NCI-H446 treated with DMSO at 0.1 percent for 48 hours (cell line): ENCODE measurements around the gene AMH.
A peak's percentile ranks its signal among the peaks of the same experiment; 100 is the strongest.

Source experiments
- DNase-seq: peaks from one replicate; lab custom pipeline; 2025; lab: John Stamatoyannopoulos, UW

The AMH gene

DNA sequence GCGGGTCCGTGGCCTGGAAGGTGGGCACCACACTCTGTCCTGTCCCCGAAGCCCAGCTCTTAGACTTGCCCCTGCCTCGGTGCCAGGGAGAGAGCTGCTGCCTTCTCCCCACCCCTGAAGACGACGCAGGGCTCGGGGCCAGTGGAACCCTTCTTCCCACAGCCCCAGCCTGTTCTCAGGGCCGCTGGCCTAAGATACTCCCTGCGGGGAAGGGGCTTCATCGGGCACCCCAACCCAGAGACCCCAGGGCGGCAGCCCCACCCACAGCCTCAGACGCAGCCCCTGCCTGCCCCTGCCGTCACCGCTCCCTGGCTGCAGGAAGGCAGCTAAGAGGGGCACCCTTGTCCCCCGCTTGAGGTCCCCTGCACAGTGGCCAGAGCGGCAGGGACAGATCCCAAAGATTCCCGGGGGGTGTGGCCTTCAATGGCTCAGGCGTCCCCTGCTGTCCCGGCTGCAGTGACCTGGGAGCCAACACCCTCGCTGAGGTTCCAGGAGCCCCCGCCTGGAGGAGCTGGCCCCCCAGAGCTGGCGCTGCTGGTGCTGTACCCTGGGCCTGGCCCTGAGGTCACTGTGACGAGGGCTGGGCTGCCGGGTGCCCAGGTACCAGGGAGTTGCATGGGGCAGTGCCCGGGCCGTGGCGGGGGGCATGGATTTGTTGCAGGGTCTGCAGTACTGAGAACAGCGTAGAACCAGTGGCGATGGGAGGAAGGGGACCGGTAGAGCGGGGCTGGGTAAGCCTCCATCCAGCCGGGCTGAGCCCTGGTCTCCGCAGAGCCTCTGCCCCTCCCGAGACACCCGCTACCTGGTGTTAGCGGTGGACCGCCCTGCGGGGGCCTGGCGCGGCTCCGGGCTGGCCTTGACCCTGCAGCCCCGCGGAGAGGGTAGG, 1.0 kb downstream of the AMH start:
- no peak for DNase-seq

DNA sequence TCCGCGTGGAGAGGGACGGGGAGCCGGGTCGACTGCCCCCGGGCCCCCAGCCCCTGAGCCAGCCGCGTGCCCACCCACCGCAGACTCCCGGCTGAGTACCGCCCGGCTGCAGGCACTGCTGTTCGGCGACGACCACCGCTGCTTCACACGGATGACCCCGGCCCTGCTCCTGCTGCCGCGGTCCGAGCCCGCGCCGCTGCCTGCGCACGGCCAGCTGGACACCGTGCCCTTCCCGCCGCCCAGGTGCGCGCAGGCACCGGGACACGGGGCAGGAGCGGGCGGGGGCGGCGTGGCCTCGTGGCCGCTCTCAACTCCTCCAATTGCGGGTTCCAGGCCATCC, 1.6 kb downstream of the AMH start:
- DNase-seq, result no peak

DNA sequence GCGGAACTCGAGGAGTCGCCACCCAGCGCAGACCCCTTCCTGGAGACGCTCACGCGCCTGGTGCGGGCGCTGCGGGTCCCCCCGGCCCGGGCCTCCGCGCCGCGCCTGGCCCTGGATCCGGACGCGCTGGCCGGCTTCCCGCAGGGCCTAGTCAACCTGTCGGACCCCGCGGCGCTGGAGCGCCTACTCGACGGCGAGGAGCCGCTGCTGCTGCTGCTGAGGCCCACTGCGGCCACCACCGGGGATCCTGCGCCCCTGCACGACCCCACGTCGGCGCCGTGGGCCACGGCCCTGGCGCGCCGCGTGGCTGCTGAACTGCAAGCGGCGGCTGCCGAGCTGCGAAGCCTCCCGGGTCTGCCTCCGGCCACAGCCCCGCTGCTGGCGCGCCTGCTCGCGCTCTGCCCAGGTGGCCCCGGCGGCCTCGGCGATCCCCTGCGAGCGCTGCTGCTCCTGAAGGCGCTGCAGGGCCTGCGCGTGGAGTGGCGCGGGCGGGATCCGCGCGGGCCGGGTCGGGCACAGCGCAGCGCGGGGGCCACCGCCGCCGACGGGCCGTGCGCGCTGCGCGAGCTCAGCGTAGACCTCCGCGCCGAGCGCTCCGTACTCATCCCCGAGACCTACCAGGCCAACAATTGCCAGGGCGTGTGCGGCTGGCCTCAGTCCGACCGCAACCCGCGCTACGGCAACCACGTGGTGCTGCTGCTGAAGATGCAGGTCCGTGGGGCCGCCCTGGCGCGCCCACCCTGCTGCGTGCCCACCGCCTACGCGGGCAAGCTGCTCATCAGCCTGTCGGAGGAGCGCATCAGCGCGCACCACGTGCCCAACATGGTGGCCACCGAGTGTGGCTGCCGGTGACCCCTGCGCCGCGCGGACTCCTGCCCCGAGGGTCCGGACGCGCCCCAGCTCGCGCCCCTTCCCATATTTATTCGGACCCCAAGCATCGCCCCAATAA, 2.3 kb downstream of the AMH start:
- DNase-seq, result no peak

DNA sequence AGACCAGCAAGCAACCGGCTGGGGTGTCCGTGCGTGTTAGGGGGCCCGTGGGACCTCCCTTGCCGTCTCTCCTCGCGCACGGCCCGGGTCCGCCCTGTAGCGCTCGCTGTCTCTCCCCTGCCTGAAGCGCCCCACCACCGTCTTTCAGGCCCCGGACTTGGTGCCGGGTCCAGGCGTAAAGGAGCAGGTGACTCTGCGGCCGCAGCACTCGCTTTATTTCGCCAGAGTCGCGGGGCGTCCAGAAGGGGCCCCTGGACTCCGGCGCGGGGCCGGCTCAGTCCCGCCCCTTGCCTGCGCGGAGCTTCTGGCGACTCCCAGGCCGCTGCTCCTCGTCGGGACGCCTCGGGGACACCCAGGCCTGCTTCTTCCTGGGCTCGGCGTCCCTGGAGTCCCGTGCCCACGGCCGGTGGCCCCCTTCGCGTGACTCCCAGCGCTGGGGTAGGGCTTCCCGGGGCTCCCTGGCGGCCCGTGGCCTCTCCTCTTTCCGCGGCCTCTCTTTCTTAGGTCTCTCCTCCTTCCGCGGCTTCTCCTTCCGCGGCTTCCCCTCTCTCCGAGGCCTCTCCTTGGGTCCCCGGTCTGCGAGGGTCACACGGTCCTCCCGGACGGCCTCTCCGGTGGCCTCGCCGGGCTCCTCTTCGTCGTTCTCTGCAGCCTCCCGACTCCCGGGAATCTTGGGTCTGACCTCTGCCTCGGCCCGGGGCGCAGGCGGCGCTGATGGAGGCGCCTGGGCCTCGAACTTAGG, 3.1 kb downstream of the AMH start:
- no peak for DNase-seq

DNA sequence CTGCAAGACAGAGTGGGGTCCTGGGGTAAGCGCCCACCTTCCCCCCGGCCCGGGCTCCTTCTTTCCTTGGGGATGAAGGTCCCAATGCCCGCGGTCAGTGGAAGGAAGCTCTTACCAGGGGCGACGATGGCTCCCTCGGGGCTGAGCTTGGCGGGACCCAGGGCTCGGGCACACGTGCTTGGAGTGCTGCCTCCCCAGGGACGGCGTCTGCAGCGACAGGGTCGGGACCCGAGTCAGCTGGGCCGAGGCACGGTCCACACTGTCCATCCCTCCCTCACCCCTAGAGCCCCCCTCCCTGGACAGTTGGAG, 3.6 kb downstream of the AMH start:
- no peak for DNase-seq

DNA sequence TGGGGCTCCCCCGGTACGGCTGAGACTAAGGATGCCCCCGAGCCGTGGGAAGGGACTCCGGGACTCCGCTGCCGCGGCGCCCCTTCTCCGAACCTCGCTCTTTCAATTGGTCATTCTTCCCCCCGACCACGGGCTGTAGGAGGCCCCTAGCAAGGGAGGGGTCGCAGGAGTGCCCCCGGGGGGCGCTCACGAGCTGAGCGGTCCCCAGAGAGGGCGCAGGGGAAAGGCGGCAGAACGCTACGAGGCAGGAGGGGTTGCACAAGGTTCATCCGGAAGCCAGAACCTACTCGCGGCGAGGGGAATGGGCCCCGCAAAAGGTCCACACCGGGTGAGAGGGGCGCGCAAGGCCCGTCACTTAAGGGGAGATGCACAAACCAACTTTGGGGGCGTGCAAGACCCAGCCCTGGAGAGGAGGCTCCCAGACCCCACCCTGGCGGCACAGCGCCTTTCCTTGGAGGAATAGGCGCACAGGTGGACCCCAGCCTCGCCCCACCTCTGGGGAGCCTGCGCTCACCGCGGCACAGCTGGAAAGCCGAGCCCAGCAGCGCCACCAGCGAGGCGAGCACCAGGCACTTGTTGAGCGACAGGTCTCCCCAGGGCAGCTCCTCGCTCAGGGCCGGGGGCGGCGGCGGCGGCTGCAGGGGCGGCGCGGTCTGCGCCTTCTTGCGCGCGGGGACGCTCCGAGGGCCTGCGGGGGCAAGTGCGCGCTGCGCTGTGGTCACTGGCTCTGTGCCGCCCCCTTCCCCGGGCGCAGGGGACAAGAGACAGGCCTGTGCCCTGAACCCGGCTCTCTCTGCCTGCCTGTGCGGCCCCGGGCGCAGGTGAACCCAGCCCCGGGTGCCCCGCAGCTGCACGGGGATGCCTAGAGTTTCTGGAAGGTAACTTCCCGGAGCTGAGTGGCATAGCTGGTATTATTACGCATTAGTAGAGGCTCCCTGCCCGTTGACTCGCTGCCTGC, 4.3 kb downstream of the AMH start:
- DNase-seq, result no peak

DNA sequence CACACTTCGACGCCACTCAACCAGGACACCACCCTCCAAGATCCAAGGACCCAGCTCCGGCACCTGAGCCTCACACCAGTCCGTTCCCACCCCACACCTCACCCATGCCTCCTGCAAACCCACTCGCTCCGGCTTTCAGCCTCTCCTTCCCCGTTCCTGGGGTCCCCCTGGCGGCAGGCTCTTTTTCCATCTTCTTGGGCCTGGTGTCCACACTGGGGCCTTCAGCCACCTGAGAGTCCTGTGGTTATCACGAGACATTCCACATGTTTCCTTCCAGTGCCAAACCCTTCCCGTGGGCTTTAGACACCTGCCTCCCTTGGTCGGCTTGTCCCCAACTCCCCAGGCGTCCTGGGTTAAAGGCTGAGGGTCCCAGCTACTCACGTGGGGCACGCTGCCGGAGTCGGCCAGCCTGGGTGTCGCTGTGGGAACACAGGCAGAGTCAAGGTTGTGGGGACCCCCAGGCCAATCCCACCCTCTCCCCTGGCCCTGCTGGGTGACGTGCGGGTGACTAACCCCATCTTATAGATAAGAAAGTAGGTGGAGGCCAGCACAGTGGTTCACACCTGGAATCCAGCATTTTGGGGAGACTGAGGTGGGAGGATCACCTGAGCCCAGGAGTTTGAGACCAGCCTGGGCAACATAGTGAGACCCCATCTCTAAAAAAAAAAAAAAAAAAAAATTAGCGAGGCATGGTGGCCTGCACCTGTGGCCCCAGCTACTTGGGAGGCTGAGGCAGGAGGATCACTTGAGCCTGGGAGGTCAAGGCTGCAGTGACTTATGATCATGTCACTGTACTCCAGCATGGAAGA, 5.1 kb downstream of the AMH start:
- DNase-seq, result no peak

DNA sequence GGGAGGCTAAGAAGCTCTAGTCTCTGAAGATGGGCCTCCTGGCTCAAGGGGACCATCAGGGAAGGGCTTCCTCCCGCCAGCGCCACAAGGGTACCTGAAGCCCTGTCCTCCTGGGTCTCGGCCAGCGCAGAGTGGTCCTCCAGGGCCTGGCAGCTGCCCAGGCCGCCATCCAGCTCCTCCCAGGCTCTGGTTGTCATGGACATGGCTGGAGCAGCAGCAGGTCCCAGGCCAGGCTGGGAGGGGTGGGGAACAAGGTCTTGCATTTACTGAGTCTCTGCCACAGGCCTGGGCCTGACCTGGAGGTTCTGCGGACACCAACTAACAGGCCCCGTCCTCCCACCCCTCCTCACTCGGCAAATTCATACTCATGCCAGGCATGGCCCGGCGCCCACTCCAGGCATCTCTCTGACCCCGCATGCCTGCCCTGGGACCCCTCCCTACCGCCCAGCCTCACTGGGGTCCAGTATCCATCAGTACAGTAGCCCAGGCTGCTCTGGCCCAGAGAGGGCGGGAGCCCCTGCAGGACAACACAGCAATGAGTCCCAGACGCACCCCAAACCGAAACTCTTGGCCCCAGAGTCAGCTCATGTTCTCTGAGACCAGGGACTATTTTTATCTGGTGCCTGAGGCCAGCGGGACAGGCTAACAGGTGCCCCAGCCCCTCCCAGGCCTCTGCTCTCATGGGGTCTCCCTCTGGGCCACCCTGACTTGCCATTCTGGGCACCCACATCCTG, 6.2 kb downstream of the AMH start:
- no peak for DNase-seq

DNA sequence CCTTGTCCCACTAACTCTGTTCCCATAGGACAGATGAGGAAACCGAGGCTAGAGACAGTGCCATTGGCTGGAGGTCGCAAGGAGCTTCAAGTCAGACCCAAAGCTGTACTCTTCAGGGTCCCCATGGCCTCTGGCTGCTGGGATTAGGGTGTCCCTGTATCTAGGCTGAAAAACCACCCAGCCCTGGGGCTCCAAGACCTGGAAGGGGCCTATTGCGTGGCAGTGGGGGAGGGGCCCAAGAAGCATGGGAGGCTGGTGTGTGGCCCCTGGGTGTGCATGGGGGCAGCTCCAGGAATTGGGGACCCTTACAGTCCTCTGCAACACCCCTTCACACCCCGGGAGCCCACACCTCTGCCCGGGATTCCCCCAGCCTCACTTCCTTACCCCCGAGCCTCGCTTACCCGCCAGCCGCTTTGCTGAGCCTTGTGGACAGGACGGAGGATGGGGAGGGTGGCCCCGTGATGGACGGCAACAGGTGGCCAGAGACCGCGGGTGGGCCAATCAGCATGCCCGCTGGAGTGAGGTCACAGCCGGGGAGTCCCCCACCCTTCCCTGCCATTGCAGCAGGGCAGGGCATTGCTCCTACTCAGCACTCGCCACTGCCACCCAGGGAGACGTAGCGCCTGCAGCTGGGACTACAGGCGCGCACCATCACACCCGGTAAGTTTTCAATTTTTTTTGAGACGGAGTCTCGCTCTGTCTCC, 7.0 kb downstream of the AMH start, which contains the start of gene JSRP1:
Gene JSRP1 (minus strand): TSS at position 436 of the 704 bp plus-strand sequence. CDS start 1,103 bp downstream, outside the sequence.
- no peak for DNase-seq

DNA sequence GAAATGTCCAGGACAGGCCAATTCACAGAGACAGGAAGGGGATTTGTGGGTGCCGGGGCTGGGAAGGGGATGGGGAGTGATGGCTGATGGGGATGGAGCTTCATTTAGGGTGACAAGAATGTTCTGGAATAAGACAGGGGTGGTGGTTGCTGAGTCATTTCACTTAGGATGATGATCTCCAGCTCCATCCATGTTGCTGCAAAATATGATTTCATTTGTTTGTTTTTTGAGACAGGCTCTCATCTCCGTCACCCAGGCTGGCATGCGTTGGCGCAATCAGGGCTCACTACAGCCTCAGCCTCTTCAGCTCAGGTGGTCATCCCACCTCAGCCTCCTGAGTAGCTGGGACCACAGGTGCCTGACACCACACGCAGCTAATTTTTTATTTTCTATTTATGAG, 10.2 kb downstream of the AMH start:
- no peak for DNase-seq

DNA sequence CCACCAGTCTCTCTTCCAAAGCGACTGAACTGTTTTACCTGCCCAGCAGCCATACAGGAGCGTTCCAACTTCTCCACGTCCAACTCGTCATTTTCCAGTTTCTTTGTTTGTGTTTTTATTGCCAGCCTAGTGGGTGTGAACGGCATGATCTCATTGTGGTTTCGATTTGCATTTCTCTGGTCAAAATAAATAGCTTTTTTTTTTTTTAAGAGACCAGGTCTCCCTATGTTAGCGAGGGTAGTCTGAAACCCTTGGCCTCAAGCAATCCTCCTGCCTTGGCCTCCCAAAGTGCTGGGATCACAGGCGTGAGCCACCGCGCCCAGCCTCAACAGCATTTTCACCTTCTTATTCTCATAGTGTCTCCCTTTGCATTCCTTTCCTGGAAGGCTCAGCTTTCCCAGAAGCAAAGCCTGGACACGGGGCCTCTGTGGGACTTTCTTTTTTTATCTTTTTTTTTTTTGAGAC, 11.2 kb downstream of the AMH start:
- DNase-seq, result no peak

DNA sequence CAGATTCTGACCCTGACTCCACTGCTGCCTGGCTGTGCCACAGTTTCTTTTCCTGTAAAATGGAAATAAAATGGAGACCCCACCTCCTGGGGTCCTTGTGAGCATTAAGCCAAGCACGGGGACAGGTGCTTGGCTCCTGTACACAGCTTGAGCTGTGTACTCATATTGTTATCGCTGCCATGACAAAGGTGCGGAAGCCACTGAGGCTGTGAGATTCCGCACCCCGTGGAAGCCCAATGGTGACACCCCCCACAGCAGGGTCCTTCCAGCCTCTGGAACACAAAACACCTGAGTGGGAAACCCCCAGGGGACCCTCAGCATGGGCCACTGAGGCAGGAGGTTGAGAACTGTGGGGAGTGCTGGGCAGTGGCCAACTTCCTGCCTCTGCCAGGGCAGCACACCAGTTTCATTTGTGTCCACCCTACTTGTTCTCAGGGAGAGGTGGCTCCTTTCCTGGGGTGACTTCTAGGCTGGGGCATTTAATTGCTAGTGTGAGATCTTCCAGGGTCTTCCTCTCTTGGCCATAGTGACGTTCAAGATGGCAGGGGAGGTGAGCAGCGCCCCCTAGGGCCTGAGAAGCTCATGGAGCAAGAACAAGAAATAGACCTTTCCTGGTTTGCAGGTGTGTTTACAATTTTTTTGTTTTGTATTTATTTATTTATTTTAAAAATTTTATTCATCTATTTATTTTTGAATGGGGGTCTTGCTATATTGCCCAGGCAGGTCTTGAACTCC, 12.5 kb downstream of the AMH start:
- DNase-seq, result no peak

DNA sequence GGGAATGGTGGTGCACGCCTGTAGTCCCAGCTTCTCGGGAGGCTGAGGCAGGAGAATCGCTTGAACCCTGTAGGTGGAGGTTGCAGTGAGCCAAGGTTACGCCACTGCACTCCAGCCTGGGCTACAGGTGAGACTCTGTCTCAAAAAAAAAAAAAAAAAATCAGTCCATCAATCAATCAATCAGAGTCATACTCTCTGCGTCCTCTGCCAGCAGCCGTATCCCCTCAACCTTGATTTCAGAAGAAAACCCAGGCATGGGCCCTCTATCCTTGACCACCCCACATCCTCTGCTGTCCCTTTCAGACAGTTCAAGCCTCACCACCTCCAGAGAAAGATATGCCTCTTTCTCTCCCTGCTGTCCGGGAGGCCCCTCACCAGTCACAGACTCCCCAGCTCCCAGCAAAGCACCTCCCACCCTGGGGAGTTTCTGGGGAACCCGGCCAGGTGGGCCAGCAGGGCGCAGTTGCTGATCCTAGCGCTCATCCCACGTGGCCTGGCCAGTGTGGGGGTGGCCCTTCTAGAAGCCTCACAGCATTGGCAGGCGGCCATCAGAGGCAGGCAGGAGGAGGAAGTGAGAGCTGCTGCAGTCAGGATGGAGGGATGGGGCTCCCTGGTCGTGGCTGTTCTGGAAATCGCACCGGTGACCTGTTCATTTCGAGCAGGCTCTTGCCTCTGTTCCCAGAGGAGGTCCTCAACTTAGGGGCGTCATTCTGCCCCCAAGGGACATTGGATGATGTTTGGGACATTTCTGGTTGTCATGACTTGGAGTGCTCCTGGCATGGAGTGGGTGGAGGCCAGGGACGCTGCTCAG, 17.3 kb downstream of the AMH start:
- no peak for DNase-seq

DNA sequence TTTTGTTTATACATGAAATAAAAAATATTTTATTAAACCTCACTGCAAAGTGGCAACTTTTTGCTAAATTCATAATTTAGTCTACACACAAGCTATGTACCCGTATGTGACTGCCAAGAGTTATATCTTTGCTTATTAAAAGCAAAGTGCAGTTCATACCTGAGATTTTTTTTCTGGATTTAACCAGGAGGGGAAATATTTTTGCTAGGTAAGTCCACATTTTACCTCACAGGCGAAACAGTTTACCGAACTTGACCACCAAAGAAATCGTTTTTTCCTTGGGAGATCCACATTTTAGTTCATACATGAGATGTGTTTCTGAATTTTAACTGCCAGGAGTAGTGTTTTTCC, 19.3 kb downstream of the AMH start:
- no peak for DNase-seq

DNA sequence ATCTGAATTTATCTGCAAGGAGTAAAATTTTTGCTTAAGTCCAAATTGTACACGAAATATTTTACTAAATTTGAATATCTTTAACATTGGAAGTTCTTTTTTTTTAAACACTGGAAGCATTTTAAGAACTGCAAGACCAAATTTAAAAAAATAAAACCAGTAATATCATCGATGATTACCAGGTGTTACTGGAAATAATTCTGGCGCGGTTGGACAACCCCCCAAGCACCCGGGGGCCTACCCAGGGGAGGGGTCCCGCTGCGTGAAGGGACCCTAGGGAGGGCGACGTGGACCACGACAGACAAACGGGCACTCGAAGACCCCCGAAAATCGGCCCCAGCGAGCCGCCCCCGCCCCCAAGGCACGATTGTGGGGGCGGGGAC, 19.7 kb downstream of the AMH start:
- DNase-seq, result no peak

DNA sequence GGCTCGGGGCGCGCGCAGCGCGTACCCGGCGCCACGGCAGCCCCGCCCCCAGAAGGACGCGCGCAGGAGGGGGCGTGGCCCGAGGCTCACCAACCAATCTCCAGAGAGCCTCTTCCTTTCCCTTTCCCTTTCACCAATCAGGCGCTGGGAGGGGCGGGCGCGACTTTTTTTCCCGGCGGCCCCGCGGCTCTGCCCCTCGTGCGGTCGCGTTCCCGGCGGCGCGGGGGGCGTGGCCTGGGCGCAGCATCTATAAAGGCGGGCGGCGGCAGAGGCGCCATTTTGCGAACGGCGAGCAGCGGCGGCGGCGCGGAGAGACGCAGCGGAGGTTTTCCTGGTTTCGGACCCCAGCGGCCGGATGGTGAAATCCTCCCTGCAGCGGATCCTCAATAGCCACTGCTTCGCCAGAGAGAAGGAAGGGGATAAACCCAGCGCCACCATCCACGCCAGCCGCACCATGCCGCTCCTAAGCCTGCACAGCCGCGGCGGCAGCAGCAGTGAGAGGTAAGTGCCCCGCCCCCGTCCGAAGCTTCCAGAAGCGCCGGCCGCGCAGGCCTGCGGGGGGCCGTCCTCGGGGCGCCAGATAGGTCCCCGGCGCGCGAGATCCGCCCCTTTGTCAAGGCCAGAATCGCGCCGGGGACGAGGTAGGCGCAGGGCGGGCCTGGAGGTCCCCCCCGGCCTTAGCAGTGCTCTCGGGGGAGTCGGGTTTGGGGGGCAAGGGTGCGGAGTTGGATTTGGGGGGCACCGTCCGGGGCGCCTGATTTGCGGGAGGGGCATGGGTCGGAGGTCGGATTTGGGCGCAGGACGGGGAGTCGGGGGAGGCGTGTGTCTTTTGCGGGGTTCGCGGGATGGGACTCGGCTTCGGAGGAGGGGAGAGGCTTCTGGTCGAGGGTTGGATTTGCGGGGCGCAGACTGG, 20.4 kb downstream of the AMH start:
- DNase-seq, result peak; percentile 92

DNA sequence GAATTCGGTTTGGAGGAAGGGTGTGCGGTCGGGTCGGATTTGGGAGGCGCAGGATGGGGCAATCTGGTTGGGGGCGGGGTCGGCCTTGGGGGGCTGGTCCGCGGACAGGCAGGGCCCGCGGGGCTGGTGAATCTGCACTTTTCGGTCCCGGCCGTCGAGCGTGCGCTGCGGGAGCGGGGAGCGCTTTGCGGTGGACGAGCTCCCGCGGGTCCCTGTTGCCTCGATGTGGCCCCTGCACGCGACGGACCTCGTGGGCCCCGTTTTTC, 21.0 kb downstream of the AMH start:
- no peak for DNase-seq
